ENCODE results near the gene EAF1.

- TF ChIP-seq CTCF (conservative IDR thresholded peaks at IDR 0.05) = no peak
- no peak for TF ChIP-seq ZFX (IDR thresholded peaks at IDR 0.05)
Observed at GRCh38 chr3:15460891-15461531, 33.6 kb downstream of the EAF1 start.

Measured in C4-2B (cell line).